T47D (cell line): ENCODE results near the gene USH1G.

Experiments used
- DNase-seq, 2 experiments: peaks; one replicate each; pipeline versions ENCODE4 v3.0.0 to v3.0.0-alpha.2; 2011 to 2012; ENCODE audit warnings: low read depth in 1 of 2, low spot score in 1 of 2
- JUND ChIP-seq: IDR thresholded peaks from 2 replicates; pipeline ENCODE4 v1.6.1; 2012; ENCODE audit warnings: low read depth
- in situ Hi-C: cut with HindIII; loops from 2 replicates; pipeline ENCODE4 v1.10.0; 2016; ENCODE audit warnings: low sequenced_read_pairs, low pct_unique_long_range_greater_than_20kb

USH1G gene

DNA sequence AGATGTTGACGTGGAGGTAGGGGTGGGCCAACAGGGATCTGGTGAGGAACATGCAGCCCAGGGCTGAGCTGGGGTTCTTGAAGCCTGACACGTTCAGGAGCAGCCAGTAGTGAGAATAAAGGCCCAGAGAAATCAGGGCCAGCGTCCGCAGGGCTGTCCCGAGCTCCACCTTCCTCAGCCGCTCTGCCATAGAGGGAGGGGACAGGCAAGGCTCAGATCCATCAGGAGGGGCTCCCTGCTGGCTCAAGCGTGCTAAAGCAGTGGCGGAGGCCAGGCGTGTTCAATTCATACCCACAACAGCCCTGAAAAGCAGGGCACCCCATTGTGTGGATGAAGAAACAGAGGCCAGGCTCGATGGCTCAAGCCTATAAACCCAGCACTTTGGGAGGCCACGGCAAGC, 42.0 kb downstream of the USH1G start:
- in situ Hi-C loops, result no loop called here
- no peak for TF ChIP-seq JUND
- DNase-seq, result no peak

- no peak for TF ChIP-seq JUND
- DNase-seq, result no peak
- in situ Hi-C loops, result no loop called here
Measured at GRCh38 chr17:74879308-74879707, 43.7 kb downstream of the USH1G start.

GRCh38 chr17:74878658-74879057, 44.4 kb downstream of the USH1G start:
- in situ Hi-C loops, result no loop called here
- DNase-seq, result no peak
- TF ChIP-seq JUND, result no peak

GRCh38 chr17:74877592-74878548, 45.2 kb downstream of the USH1G start:
- no peak for TF ChIP-seq JUND
- in situ Hi-C loops, result no loop called here
- DNase-seq, result no peak

DNA sequence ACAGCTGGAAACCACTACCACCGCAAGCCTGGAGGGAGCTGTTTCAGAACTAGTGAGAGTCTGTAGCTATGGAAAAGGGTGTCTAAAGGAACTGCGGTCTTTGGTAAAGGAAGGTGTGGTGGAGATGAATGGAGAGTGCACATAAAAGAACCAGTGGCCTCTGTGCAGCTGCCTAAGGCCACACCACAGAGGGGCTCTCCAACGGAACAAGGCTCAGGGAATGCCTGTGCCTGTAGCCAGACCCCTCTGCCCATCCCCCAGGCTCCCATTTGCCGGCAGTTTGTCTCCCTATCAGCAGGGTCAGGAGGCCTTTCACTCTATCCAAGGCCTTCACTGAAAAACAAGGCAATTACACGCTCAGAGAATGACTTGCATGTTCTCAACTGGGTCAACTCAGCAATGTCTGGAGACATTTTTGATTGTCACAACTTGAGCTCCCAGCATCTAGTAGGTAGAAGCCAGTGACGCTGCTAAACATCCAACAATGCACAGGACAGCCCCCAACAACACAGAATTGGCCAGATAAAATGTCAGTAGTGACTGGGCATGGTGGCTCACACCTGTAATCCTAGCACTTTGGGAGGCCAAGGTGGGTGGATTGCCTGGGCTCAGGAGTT, 47.0 kb downstream of the USH1G start:
- DNase-seq, result no peak
- in situ Hi-C loops, result no loop called here
- TF ChIP-seq JUND, result no peak

DNA sequence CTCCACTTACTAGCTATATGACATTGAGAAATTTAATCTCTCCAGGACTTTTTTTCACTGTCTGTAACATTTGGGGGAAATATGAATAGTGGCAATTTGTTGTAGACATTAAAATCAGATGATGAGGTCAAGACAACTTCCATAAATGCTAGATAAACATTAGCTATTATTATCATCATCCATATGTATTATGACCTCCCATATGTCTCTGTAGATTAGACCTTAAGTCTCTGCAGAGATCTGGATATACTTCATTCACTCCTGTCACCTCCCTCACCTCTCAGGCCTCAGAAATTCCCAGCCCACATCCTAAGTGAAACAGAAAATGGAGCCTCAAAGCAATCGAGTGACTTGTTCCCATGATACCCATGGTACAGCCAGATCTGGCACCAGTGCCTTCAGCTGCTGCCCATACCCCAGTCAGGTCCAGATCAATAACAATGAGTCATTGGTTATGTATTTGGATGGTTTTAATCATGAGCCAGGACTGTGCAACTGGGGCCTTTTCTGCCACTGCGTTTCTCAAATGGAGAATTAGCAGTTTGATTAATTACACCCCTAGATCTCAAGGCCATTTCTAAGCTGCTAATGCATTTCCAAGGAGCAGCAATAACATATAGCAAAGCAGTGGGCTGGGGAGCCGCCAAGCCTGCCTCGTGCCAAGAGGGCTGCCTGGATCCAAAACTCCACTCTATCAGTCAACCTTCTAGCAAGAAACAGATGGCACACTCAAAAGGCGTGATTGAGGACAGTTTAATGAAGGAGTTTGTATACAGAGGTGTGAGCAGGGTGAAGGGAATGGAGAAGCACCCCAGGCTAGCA, 47.7 kb downstream of the USH1G start:
- TF ChIP-seq JUND, result no peak
- no peak for DNase-seq
- in situ Hi-C loops, result no loop called here

- no peak for DNase-seq
- in situ Hi-C loops, result no loop called here
- no peak for TF ChIP-seq JUND
Measured at GRCh38 chr17:74874615-74875037, 48.4 kb downstream of the USH1G start.

- TF ChIP-seq JUND, result no peak
- DNase-seq, result peak in 1 of 2 experiments; percentile 43
- in situ Hi-C loops, result no loop called here
Measured at GRCh38 chr17:74873874-74874614, 49.0 kb downstream of the USH1G start.

GRCh38 chr17:74873037-74873873, 49.8 kb downstream of the USH1G start:
- TF ChIP-seq JUND, result no peak
- in situ Hi-C loops, result no loop called here
- DNase-seq, result peak; percentile 100

GRCh38 chr17:74872313-74873036, 50.6 kb downstream of the USH1G start, which contains the start of gene FDXR:
TSS of gene FDXR (minus strand) at chr17:74872994. CDS start at chr17:74872944, 50 bp downstream.
- no peak for DNase-seq
- no peak for TF ChIP-seq JUND
- in situ Hi-C loops, result no loop called here
